SK-N-SH (cell line): ENCODE data around the gene PCLO. TPM values are rescaled to one million over a fixed set of nuclear protein-coding genes. Genes with fewer than 3 reads are reported as not detected.

ENCODE experiments used
- CTCF ChIA-PET: fragments of 300-600, 350-600 bp; formaldehyde crosslinking; extraction: SDS; loops from one replicate; lab custom pipeline; 2021; lab: Yijun Ruan, JAX
- POLR2A ChIA-PET: fragments of 350-600 bp; sonication (Branson Sonifier 250); formaldehyde crosslinking; extraction: SDS; loops from one replicate; lab custom pipeline; 2020; ENCODE audit warnings: antibody characterized with exemption, inconsistent platforms; lab: Yijun Ruan, JAX
- DNase-seq: peaks from one replicate; pipeline ENCODE4 v3.0.0; 2012
- H2AFZ ChIP-seq: fragments of 200-600 bp; sonication (generic); 2 replicates; pipeline ENCODE4 v1.8.1; 2016; ENCODE audit warnings: antibody characterized with exemption, mild to moderate bottlenecking, low read depth
- H3F3A ChIP-seq: fragments of 200-600 bp; sonication (generic); replicated peaks from 2 replicates; pipeline ENCODE3; 2016; ENCODE audit warnings: antibody characterized with exemption, mild to moderate bottlenecking; ENCODE audit not compliant: insufficient read depth
- H3K27ac ChIP-seq, 2 experiments: fragments of 200-500 bp in 1 of 2; fragments of 200-600 bp in 1 of 2; sonication (Bioruptor generic) in 1 of 2; sonication (generic), shearing (Covaris generic) in 1 of 2; 2 replicates each; pipeline versions ENCODE4 v1.5.1 to v1.6.1; 2014 to 2016; ENCODE audit warnings: low read depth in 2 of 2, inconsistent platforms in 1 of 2, low read length in 1 of 2, mild to moderate bottlenecking in 1 of 2, mixed read lengths in 1 of 2
- H3K27me3 ChIP-seq: fragments of 200-600 bp; sonication (generic), shearing (Covaris generic); 2 replicates; pipeline ENCODE4 v1.6.1; 2016; ENCODE audit warnings: mixed run types; ENCODE audit not compliant: insufficient read depth
- H3K36me3 ChIP-seq, 2 experiments: fragments of 200-500 bp in 1 of 2; fragments of 200-600 bp in 1 of 2; sonication (Bioruptor generic) in 1 of 2; sonication (generic) in 1 of 2; replicated peaks in 1 of 2; 2 replicates each; pipeline versions ENCODE3 to v1.5.1; 2014 to 2016; ENCODE audit warnings: low read length in 1 of 2, mild to moderate bottlenecking in 1 of 2; ENCODE audit not compliant: insufficient read depth in 2 of 2, control insufficient read depth in 1 of 2
- H3K4me1 ChIP-seq, 2 experiments: fragments of 200-500 bp in 1 of 2; fragments of 200-600 bp in 1 of 2; sonication (Bioruptor generic) in 1 of 2; sonication (generic), shearing (Covaris generic) in 1 of 2; 2 replicates each; pipeline versions ENCODE4 v1.5.1 to v1.6.1; 2014 to 2016; ENCODE audit warnings: low read depth in 1 of 2, low read length in 1 of 2, mixed run types in 1 of 2; ENCODE audit not compliant: insufficient read depth in 2 of 2, control insufficient read depth in 1 of 2
- H3K4me2 ChIP-seq: fragments of 200-600 bp; sonication (generic), shearing (Covaris generic); 2 replicates; pipeline ENCODE4 v1.6.1; 2017; ENCODE audit warnings: mixed run types
- H3K4me3 ChIP-seq, 2 experiments: fragments of 200-500 bp in 1 of 2; fragments of 200-600 bp in 1 of 2; sonication (Bioruptor generic) in 1 of 2; sonication (generic), shearing (Covaris generic) in 1 of 2; 2 replicates each; pipeline versions ENCODE4 v1.5.1 to v1.8.1; 2014 to 2016; ENCODE audit warnings: low read depth in 2 of 2, inconsistent platforms in 1 of 2, low read length in 1 of 2, mild to moderate bottlenecking in 1 of 2, mixed read lengths in 1 of 2, moderate library complexity in 1 of 2
- H3K79me2 ChIP-seq: fragments of 200-600 bp; sonication (generic); 2 replicates; pipeline ENCODE4 v1.8.1; 2017; ENCODE audit warnings: mild to moderate bottlenecking; ENCODE audit not compliant: insufficient read depth
- H3K9ac ChIP-seq: fragments of 200-600 bp; sonication (generic); 2 replicates; pipeline ENCODE4 v1.6.1; 2017; ENCODE audit warnings: mixed run types
- H3K9me2 ChIP-seq: fragments of 200-600 bp; sonication (generic); 2 replicates; pipeline ENCODE4 v1.6.1; 2017; ENCODE audit warnings: mixed run types
- H3K9me3 ChIP-seq: fragments of 200-600 bp; sonication (generic); 2 replicates; pipeline ENCODE4 v1.6.1; 2017; ENCODE audit warnings: mixed run types, mild to moderate bottlenecking, moderate library complexity
- H4K20me1 ChIP-seq: fragments of 200-600 bp; sonication (generic); 2 replicates; pipeline ENCODE4 v1.6.1; 2017; ENCODE audit warnings: mild to moderate bottlenecking, mixed run types; ENCODE audit not compliant: insufficient read depth
- CTCF ChIP-seq: fragments of 200-600 bp; sonication (generic); IDR thresholded peaks from 2 replicates; pipeline ENCODE4 v1.6.1; 2017; ENCODE audit warnings: antibody characterized with exemption, mild to moderate bottlenecking, moderate library complexity
- EZH2phosphoT487 ChIP-seq: fragments of 200-600 bp; sonication (generic); IDR thresholded peaks from 2 replicates; pipeline ENCODE4 v1.6.1; 2017; ENCODE audit warnings: low read depth, mixed run types, mild to moderate bottlenecking, antibody characterized with exemption, moderate library complexity, borderline replicate concordance
- FOSL2 ChIP-seq: IDR thresholded peaks from 2 replicates; pipeline ENCODE4 v1.4.0; 2012; ENCODE audit warnings: low read depth, mild to moderate bottlenecking, moderate library complexity, borderline replicate concordance
- FOXJ3 ChIP-seq: sonication (generic); formaldehyde crosslinking; IDR thresholded peaks from 2 replicates; pipeline ENCODE4 v1.5.1; 2020; ENCODE audit warnings: mild to moderate bottlenecking, missing genetic modification reagents
- IRF3 ChIP-seq: fragments of 150-350 bp; IDR thresholded peaks from 2 replicates; pipeline ENCODE4 v1.6.1; 2016; ENCODE audit warnings: mild to moderate bottlenecking, low read depth, low read length
- JUND ChIP-seq: IDR thresholded peaks from 2 replicates; pipeline ENCODE4 v1.4.0; 2012
- MAX ChIP-seq: IDR thresholded peaks from 2 replicates; pipeline ENCODE4 v1.4.0; 2012; ENCODE audit warnings: low read depth
- MEF2A ChIP-seq: IDR thresholded peaks from 2 replicates; pipeline ENCODE4 v1.4.0; 2012; ENCODE audit warnings: low read depth, borderline replicate concordance
- MXI1 ChIP-seq: IDR thresholded peaks from 2 replicates; pipeline ENCODE4 v1.6.1; 2012; ENCODE audit warnings: mild to moderate bottlenecking, low read depth, low read length, improper control_type of control experiment
- NFIC ChIP-seq: IDR thresholded peaks from 2 replicates; pipeline ENCODE4 v1.4.0; 2012; ENCODE audit warnings: borderline replicate concordance
- NRF1 ChIP-seq: IDR thresholded peaks from 2 replicates; pipeline ENCODE4 v1.6.1; 2012; ENCODE audit warnings: low read depth, mild to moderate bottlenecking, low read length
- POLR2AphosphoS5 ChIP-seq: IDR thresholded peaks from 2 replicates; pipeline ENCODE4 v1.6.1; 2012; ENCODE audit warnings: low read depth, low read length
- RCOR1 ChIP-seq: fragments of 150-350 bp; IDR thresholded peaks from 2 replicates; pipeline ENCODE4 v1.6.1; 2017; ENCODE audit warnings: antibody characterized with exemption, low read length
- REST ChIP-seq: IDR thresholded peaks from 2 replicates; pipeline ENCODE4 v1.6.1; 2012; ENCODE audit warnings: mild to moderate bottlenecking, low read depth, low read length, moderate library complexity
- RXRA ChIP-seq: IDR thresholded peaks from 2 replicates; pipeline ENCODE4 v1.4.0; 2012; ENCODE audit warnings: low read depth, mild to moderate bottlenecking, borderline replicate concordance
- SIN3A ChIP-seq: IDR thresholded peaks from 2 replicates; pipeline ENCODE4 v1.6.1; 2012; ENCODE audit warnings: low read depth, mild to moderate bottlenecking, low read length, moderate library complexity, borderline replicate concordance
- TCF12 ChIP-seq: IDR thresholded peaks from 2 replicates; pipeline ENCODE4 v1.4.0; 2012
- USF2 ChIP-seq: fragments of 150-350 bp; IDR thresholded peaks from 2 replicates; pipeline ENCODE4 v1.6.1; 2017; ENCODE audit warnings: antibody characterized with exemption, low read length, low read depth, borderline replicate concordance
- WGBS: methylation state at CpG from one replicate; pipeline ENCODE4 v1.1.6; 2017; ENCODE audit warnings: low lambda C conversion rate; 5-methylcytosine and 5-hydroxymethylcytosine counted together
- polyA plus RNA-seq, 3 experiments: library from polyadenylated mRNA; depleted of rRNA; stranded (reverse); fragments of >200 nt; gene quantifications; 2 replicates each; pipeline ENCODE4 v1.2.3, GENCODE V29; 2012

PCLO gene
- polyA plus RNA-seq, 1 of the 3 experiments (the other 2 are of a cell fraction) = 0.51 TPM

DNA sequence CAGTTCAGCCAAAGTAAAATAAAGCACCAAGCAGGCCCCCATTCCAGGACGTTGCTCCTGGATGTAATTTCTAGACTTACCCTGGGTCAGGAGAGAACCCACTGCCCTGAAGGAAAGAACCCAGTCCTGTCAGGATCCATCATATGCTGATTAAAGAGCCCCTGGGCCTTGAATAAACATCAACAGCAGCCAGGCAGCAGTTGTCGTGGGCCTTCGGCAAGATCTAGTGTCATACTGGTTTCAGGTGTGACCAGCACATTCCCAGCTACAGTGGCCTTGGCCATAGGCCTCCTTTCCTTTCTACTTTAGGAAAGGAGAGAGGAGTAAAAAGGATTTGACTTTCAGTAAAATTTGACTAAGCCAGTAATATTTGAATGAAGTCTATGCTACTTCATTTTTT is 430.0 kb downstream of the PCLO start:
- WGBS = 82% methylated on average over 3 of the region's 3 CpGs
- ChIA-PET POLR2A (no interaction called here), CTCF (interaction anchor here (1.2 to 6.0 kb wide), 2 partner anchors 7 to 1233 kb away, joined by 5 to 53 read pairs; no protein-coding TSS in a partner anchor)
- no peaks in the 10 kb centered on the region for H3K79me2 ChIP-seq
- TF ChIP-seq MXI1 (no peak), NFIC (no peak), TCF12 (no peak), SIN3A (no peak)
- no peaks in the 10 kb centered on the region for H3K27me3 ChIP-seq
- DNase-seq = no peak
- no peak overlapping the region for H3K4me3 ChIP-seq
- H3K4me1 ChIP-seq = no peaks in the 10 kb centered on the region
- no peaks in the 10 kb centered on the region for H3K9me2 ChIP-seq
- H3K4me2 ChIP-seq = no peak overlapping the region
- H4K20me1 ChIP-seq = no peaks in the 10 kb centered on the region
- H2AFZ ChIP-seq = no peak overlapping the region
- no peak overlapping the region for H3K27ac ChIP-seq
- H3F3A ChIP-seq = no peaks in the 10 kb centered on the region
- no peaks in the 10 kb centered on the region for H3K36me3 ChIP-seq
- no peaks in the 10 kb centered on the region for H3K9me3 ChIP-seq
- H3K9ac ChIP-seq = no peak overlapping the region

GRCh38 chr7:82729172-82730030 is 433.3 kb downstream of the PCLO start:
- CTCF ChIA-PET = interaction anchor here (0.6 to 6.0 kb wide), 62 partner anchors 9 to 1261 kb away, joined by 3 to 53 read pairs (median 4); no protein-coding TSS in a partner anchor
- H4K20me1 ChIP-seq = no peaks in the 10 kb centered on the region
- H3K9me3 ChIP-seq = no peaks in the 10 kb centered on the region
- H3K27ac ChIP-seq = no peak overlapping the region
- no peaks in the 10 kb centered on the region for H3F3A ChIP-seq
- WGBS = 41% methylated on average over 8 of the region's 8 CpGs
- H3K4me2 ChIP-seq = no peak overlapping the region
- POLR2A ChIA-PET = no interaction called here
- peaks cover 0 to 3% of the 10 kb centered on the region in 2 experiments; a peak in 1 of 4 replicates for H3K4me1 ChIP-seq
- no peak overlapping the region; a peak in 1 of 4 replicates for H3K4me3 ChIP-seq
- no peaks in the 10 kb centered on the region for H3K36me3 ChIP-seq
- no peaks in the 10 kb centered on the region for H3K9me2 ChIP-seq
- no peak overlapping the region for H2AFZ ChIP-seq
- DNase-seq = peak; percentile 52
- no peak overlapping the region for H3K9ac ChIP-seq
- no peaks in the 10 kb centered on the region for H3K27me3 ChIP-seq
- H3K79me2 ChIP-seq = no peaks in the 10 kb centered on the region
- TF ChIP-seq RCOR1 = no peak
- TF ChIP-seq NFIC = no peak
- no peak for TF ChIP-seq USF2
- TF ChIP-seq POLR2AphosphoS5 = no peak
- no peak for TF ChIP-seq JUND
- no peak for TF ChIP-seq IRF3
- no peak for TF ChIP-seq MXI1
- TF ChIP-seq TCF12 = no peak
- no peak for TF ChIP-seq MAX
- TF ChIP-seq FOSL2 = no peak
- TF ChIP-seq NRF1 = no peak
- TF ChIP-seq REST = no peak
- TF ChIP-seq FOXJ3 (CRISPR knock-in tag) = no peak
- TF ChIP-seq RXRA = no peak
- no peak for TF ChIP-seq MEF2A
- no peak for TF ChIP-seq EZH2phosphoT487
- TF ChIP-seq CTCF = peak; percentile 99
